Vagina (tissue), 2 donors: ENCODE measurements around the gene P2RY13.

Source experiments
- POLR2A ChIP-seq, 2 donors: fragments of 450-650 bp; IDR thresholded peaks; one replicate each; pipeline ENCODE4 v1.6.1; 2017; ENCODE audit warnings: antibody characterized with exemption in 2 of 2, mild to moderate bottlenecking in 2 of 2, moderate library complexity in 2 of 2
- POLR2AphosphoS5 ChIP-seq, 2 donors: sonication (generic); formaldehyde crosslinking; IDR thresholded peaks; one replicate each; pipeline ENCODE4 v1.9.0; 2017; ENCODE audit warnings: antibody characterized with exemption in 2 of 2, mild to moderate bottlenecking in 2 of 2, low read depth in 1 of 2; ENCODE audit not compliant: insufficient read depth in 1 of 2
- TF ChIP-seq, protein P1 (sequence below), 3 experiments: fragments of 450-650 bp in 2 of 3; fragments of 200-600 bp in 1 of 3; sonication (generic) in 1 of 3; IDR thresholded peaks; one replicate each; pipeline ENCODE4 v1.5.1; 2017 to 2019; ENCODE audit warnings: antibody characterized with exemption in 3 of 3, mild to moderate bottlenecking in 2 of 3, moderate library complexity in 2 of 3

GRCh38 chr3:151372063-151372820 lies 42.9 kb upstream of the P2RY13 start:
- TF ChIP-seq, protein P1, sequence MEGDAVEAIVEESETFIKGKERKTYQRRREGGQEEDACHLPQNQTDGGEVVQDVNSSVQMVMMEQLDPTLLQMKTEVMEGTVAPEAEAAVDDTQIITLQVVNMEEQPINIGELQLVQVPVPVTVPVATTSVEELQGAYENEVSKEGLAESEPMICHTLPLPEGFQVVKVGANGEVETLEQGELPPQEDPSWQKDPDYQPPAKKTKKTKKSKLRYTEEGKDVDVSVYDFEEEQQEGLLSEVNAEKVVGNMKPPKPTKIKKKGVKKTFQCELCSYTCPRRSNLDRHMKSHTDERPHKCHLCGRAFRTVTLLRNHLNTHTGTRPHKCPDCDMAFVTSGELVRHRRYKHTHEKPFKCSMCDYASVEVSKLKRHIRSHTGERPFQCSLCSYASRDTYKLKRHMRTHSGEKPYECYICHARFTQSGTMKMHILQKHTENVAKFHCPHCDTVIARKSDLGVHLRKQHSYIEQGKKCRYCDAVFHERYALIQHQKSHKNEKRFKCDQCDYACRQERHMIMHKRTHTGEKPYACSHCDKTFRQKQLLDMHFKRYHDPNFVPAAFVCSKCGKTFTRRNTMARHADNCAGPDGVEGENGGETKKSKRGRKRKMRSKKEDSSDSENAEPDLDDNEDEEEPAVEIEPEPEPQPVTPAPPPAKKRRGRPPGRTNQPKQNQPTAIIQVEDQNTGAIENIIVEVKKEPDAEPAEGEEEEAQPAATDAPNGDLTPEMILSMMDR (IDR thresholded peaks at IDR 0.05), result no peak
- TF ChIP-seq POLR2AphosphoS5 (IDR thresholded peaks at IDR 0.05; ENCODE audit: insufficient read depth in 1 of 2, low read depth in 1 of 2) (no peak), POLR2A (IDR thresholded peaks at IDR 0.05) (no peak)
